ENCODE measurements around the gene MOSPD2.

MOSPD2 gene

DNA sequence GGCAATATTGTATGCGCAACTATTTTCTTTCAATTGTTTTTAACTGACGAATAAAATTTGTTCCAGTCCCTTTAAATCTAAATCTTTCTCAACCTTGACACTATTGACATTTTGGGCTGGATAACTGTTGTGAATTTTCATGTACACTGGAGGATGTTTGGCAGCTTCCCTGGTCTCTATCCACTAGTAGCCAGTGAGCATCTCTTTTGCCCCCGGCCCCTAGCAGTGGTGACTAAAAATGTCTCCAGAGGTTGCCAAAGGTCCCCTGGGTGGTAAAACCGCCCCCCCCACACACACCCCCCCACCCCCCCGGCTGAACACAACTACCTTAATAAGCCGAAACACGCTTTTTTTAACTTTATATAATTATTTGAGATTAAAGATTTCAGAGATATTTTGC, 866 bp upstream of the MOSPD2 start:
- H3K27ac ChIP-seq (ENCODE audit: low read length, poor library complexity, severe bottlenecking) = no peak overlapping the region
- peaks cover 2% of the 10 kb centered on the region for H3K79me1 ChIP-seq (replicated peaks; ENCODE audit: low read length, poor library complexity, severe bottlenecking)
- peak overlapping the region; percentile 59 for H3K4me2 ChIP-seq (ENCODE audit: low read length, poor library complexity, severe bottlenecking)
- no peak overlapping the region for H3K18ac ChIP-seq (ENCODE audit: low read depth in 1 of 2, low read length in 2 of 2)
- H3K9me3 ChIP-seq (ENCODE audit: control insufficient read depth, low read length) = peaks cover under 1% of the 10 kb centered on the region
- peak overlapping the region; percentile 85 for H3K9ac ChIP-seq (ENCODE audit: low read length)
- no peak overlapping the region for H3K14ac ChIP-seq (ENCODE audit: low read length in 2 of 2)
- no peak overlapping the region for H3K23ac ChIP-seq (ENCODE audit: low read length in 2 of 2)
- no peak overlapping the region for H4K91ac ChIP-seq (ENCODE audit: low read length)
- H3K27me3 ChIP-seq (ENCODE audit: control insufficient read depth in 1 of 2, insufficient read depth in 1 of 2, low read length in 2 of 2) = no peaks in the 10 kb centered on the region
- H2AK5ac ChIP-seq (ENCODE audit: low read length, severe bottlenecking) = no peak overlapping the region
- H3K36me3 ChIP-seq (ENCODE audit: control insufficient read depth in 1 of 2, insufficient read depth in 2 of 2, low read depth in 1 of 2, low read length in 2 of 2) = no peaks in the 10 kb centered on the region
- H3K4me3 ChIP-seq (ENCODE audit: insufficient read depth in 1 of 2, low read depth in 1 of 2, low read length in 2 of 2) = peak overlapping the region in 1 of 2 experiments; percentile 84
- no peak overlapping the region for H2BK15ac ChIP-seq (ENCODE audit: low read depth, poor library complexity, severe bottlenecking)
- H2BK120ac ChIP-seq (ENCODE audit: low read depth, low read length) = no peak overlapping the region
- no peak overlapping the region for H3K4ac ChIP-seq (ENCODE audit: low read depth in 1 of 2, low read length in 2 of 2)
- no peak overlapping the region for H2BK5ac ChIP-seq (ENCODE audit: low read depth, low read length, poor library complexity, severe bottlenecking)
- 60% methylated on average over 1 of the region's 7 CpGs for WGBS
- no peak for DNase-seq
- H3K4me1 ChIP-seq (ENCODE audit: control insufficient read depth, insufficient read depth, low read depth, low read length) = no peaks in the 10 kb centered on the region
- no peak overlapping the region for H4K8ac ChIP-seq (ENCODE audit: low read length)
- H2AFZ ChIP-seq (ENCODE audit: low read depth, low read length) = no peak overlapping the region
- no peak overlapping the region for H2BK12ac ChIP-seq (ENCODE audit: low read length in 2 of 2)

DNA sequence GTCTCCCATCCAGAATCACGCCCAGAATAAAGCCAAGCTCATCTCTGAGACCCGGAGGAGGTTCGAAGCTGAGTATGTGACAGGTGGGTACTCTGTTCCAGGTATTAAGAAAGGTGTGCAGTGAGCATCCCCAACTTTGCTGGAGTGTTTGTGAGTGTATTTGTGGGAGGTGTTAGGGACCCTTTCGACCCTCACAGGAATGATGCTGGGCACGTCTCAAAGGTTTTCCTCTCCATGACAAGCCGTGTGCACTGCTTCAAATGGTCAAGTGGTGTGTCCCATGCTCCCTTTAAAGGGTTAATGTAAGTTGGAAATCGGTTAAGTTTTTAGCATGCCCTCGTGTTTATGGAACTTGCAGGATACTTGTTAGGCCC, 442 bp downstream of the MOSPD2 start:
- Histone ChIP-seq H3K14ac (ENCODE audit: low read length in 2 of 2) (peak overlapping the region in 1 of 2 experiments; percentile 75), H4K91ac (ENCODE audit: low read length) (peak overlapping the region; percentile 15), H2AK5ac (ENCODE audit: low read length, severe bottlenecking) (no peak overlapping the region), H3K36me3 (ENCODE audit: control insufficient read depth in 1 of 2, insufficient read depth in 2 of 2, low read depth in 1 of 2, low read length in 2 of 2) (no peaks in the 10 kb centered on the region), H2BK15ac (ENCODE audit: low read depth, poor library complexity, severe bottlenecking) (peak overlapping the region; percentile 52), H2BK120ac (ENCODE audit: low read depth, low read length) (no peak overlapping the region), H2BK12ac (ENCODE audit: low read length in 2 of 2) (no peak overlapping the region), H3K4me2 (ENCODE audit: low read length, poor library complexity, severe bottlenecking) (peak overlapping the region; percentile 83), H3K9ac (ENCODE audit: low read length) (peak overlapping the region; percentile 93), H2AFZ (ENCODE audit: low read depth, low read length) (no peak overlapping the region), H3K18ac (ENCODE audit: low read depth in 1 of 2, low read length in 2 of 2) (peak overlapping the region in 1 of 2 experiments; percentile 70), H3K79me1 (replicated peaks; ENCODE audit: low read length, poor library complexity, severe bottlenecking) (peaks cover 2% of the 10 kb centered on the region), H3K27ac (ENCODE audit: low read length, poor library complexity, severe bottlenecking) (no peak overlapping the region), H3K4me3 (ENCODE audit: insufficient read depth in 1 of 2, low read depth in 1 of 2, low read length in 2 of 2) (peak overlapping the region; percentile 79 to 95), H3K9me3 (ENCODE audit: control insufficient read depth, low read length) (no peaks in the 10 kb centered on the region), H3K27me3 (ENCODE audit: control insufficient read depth in 1 of 2, insufficient read depth in 1 of 2, low read length in 2 of 2) (no peaks in the 10 kb centered on the region), H4K8ac (ENCODE audit: low read length) (no peak overlapping the region), H3K4me1 (ENCODE audit: control insufficient read depth, insufficient read depth, low read depth, low read length) (no peaks in the 10 kb centered on the region), H3K23ac (ENCODE audit: low read length in 2 of 2) (no peak overlapping the region), H3K4ac (ENCODE audit: low read depth in 1 of 2, low read length in 2 of 2) (peak overlapping the region; percentile 51 to 61), H2BK5ac (ENCODE audit: low read depth, low read length, poor library complexity, severe bottlenecking) (no peak overlapping the region)
- DNase-seq = no peak
- WGBS = 0% methylated on average over 6 of the region's 8 CpGs

DNA sequence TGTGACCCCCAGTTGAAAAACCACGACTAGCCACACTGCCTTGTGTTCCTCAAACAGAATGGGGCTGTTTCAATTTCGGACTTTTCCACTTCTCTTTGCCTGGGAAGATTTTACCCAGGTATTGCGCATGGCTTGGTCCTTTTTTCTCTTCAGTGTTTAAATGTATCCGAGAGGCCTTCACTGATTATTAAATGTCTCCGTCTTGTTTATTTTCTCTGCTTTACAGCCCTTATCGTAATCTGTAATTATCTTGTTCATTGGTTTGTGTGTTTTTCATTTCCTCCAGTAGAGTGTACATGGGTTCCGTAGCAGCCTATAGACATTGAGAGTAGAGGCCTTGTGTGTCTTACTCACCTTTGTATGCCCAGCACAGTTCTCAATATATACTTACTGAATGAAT, 2.4 kb downstream of the MOSPD2 start:
- Histone ChIP-seq H2BK12ac (ENCODE audit: low read length in 2 of 2) (no peak overlapping the region), H2BK120ac (ENCODE audit: low read depth, low read length) (no peak overlapping the region), H3K4ac (ENCODE audit: low read depth in 1 of 2, low read length in 2 of 2) (no peak overlapping the region), H3K23ac (ENCODE audit: low read length in 2 of 2) (no peak overlapping the region), H2BK15ac (ENCODE audit: low read depth, poor library complexity, severe bottlenecking) (no peak overlapping the region), H3K4me2 (ENCODE audit: low read length, poor library complexity, severe bottlenecking) (no peak overlapping the region), H3K9ac (ENCODE audit: low read length) (no peak overlapping the region), H2BK5ac (ENCODE audit: low read depth, low read length, poor library complexity, severe bottlenecking) (no peak overlapping the region), H3K79me1 (replicated peaks; ENCODE audit: low read length, poor library complexity, severe bottlenecking) (peaks cover 2% of the 10 kb centered on the region), H3K27me3 (ENCODE audit: control insufficient read depth in 1 of 2, insufficient read depth in 1 of 2, low read length in 2 of 2) (no peaks in the 10 kb centered on the region), H4K91ac (ENCODE audit: low read length) (no peak overlapping the region), H3K27ac (ENCODE audit: low read length, poor library complexity, severe bottlenecking) (no peak overlapping the region), H2AFZ (ENCODE audit: low read depth, low read length) (no peak overlapping the region), H4K8ac (ENCODE audit: low read length) (no peak overlapping the region), H3K18ac (ENCODE audit: low read depth in 1 of 2, low read length in 2 of 2) (no peak overlapping the region), H3K14ac (ENCODE audit: low read length in 2 of 2) (no peak overlapping the region), H3K4me1 (ENCODE audit: control insufficient read depth, insufficient read depth, low read depth, low read length) (no peaks in the 10 kb centered on the region), H3K4me3 (ENCODE audit: insufficient read depth in 1 of 2, low read depth in 1 of 2, low read length in 2 of 2) (no peak overlapping the region), H3K9me3 (ENCODE audit: control insufficient read depth, low read length) (no peaks in the 10 kb centered on the region), H3K36me3 (ENCODE audit: control insufficient read depth in 1 of 2, insufficient read depth in 2 of 2, low read depth in 1 of 2, low read length in 2 of 2) (no peaks in the 10 kb centered on the region), H2AK5ac (ENCODE audit: low read length, severe bottlenecking) (no peak overlapping the region)
- WGBS = 95% methylated on average over 3 of the region's 7 CpGs
- no peak for DNase-seq

DNA sequence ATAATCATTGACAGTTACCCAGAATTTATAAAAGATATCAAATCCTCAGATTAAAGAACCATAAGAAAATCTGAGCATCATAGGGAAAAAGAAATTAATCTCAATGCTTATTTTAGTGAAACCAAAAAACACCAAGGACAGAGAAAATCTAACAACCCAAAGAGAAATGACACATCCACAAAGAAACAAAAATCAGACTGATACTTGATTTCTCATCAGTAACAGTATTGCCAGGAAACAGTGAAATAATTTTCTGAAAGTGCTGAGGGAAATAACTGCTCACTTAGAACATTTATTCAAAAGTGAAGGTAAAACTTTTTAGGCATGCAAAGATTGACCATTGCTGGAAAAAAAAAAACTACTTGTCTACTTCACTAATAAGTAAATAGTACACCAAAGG, 10.6 kb downstream of the MOSPD2 start:
- Histone ChIP-seq H3K9ac (ENCODE audit: low read length) (no peak overlapping the region), H3K36me3 (ENCODE audit: control insufficient read depth in 1 of 2, insufficient read depth in 2 of 2, low read depth in 1 of 2, low read length in 2 of 2) (no peaks in the 10 kb centered on the region), H2BK5ac (ENCODE audit: low read depth, low read length, poor library complexity, severe bottlenecking) (no peak overlapping the region), H3K4ac (ENCODE audit: low read depth in 1 of 2, low read length in 2 of 2) (no peak overlapping the region), H2BK15ac (ENCODE audit: low read depth, poor library complexity, severe bottlenecking) (no peak overlapping the region), H2BK120ac (ENCODE audit: low read depth, low read length) (no peak overlapping the region), H4K8ac (ENCODE audit: low read length) (no peak overlapping the region), H2AFZ (ENCODE audit: low read depth, low read length) (no peak overlapping the region), H3K18ac (ENCODE audit: low read depth in 1 of 2, low read length in 2 of 2) (no peak overlapping the region), H3K23ac (ENCODE audit: low read length in 2 of 2) (no peak overlapping the region), H3K9me3 (ENCODE audit: control insufficient read depth, low read length) (no peaks in the 10 kb centered on the region), H4K91ac (ENCODE audit: low read length) (no peak overlapping the region), H3K27me3 (ENCODE audit: control insufficient read depth in 1 of 2, insufficient read depth in 1 of 2, low read length in 2 of 2) (no peaks in the 10 kb centered on the region), H3K27ac (ENCODE audit: low read length, poor library complexity, severe bottlenecking) (no peak overlapping the region), H3K14ac (ENCODE audit: low read length in 2 of 2) (no peak overlapping the region), H3K4me1 (ENCODE audit: control insufficient read depth, insufficient read depth, low read depth, low read length) (no peaks in the 10 kb centered on the region), H2AK5ac (ENCODE audit: low read length, severe bottlenecking) (no peak overlapping the region), H3K4me2 (ENCODE audit: low read length, poor library complexity, severe bottlenecking) (no peak overlapping the region), H3K79me1 (replicated peaks; ENCODE audit: low read length, poor library complexity, severe bottlenecking) (no peaks in the 10 kb centered on the region), H2BK12ac (ENCODE audit: low read length in 2 of 2) (no peak overlapping the region), H3K4me3 (ENCODE audit: insufficient read depth in 1 of 2, low read depth in 1 of 2, low read length in 2 of 2) (no peak overlapping the region)
- DNase-seq = no peak

Data from mesenchymal stem cell (in vitro differentiated cells and primary cell).